Stimulated activated naive CD4-positive, alpha-beta T cell treated with Interleukin-2 at 50 U/mL for 16 hours (primary cell): ENCODE data around the gene RNF41.
"Not testable (repeated sequence)": the region's sequence is repeated elsewhere in the genome, so short reads cannot be mapped to it uniquely, and the experiment has no call there.

ENCODE experiments used
- DNase-seq: peaks from one replicate; lab custom pipeline; 2025; lab: John Stamatoyannopoulos, UW

RNF41 gene

GRCh38 chr12:56221757-56222530, at the start of gene RNF41:
Gene RNF41 (minus strand): TSS chr12:56221922. CDS start chr12:56214047, 7,875 bp downstream.
- peak; percentile 91 for DNase-seq

DNA sequence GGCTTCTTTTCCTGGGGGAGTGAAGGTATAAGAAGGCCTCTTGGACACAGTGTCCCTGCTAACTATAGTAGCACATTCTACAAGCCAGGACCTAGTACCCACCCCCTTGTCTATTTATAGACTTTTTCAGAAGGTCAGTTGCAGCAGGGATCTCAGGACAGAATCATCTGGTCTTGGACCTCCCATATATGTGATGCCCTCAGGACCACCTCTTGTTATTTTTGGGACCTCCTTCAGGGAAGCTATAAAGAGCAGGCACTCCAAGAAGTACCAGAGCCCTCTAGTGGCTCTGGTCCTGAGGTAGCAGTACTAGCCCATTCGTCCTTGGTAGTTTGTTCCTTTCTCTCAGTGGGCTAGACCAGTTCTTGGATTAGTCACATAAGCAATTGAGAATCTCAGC, 49.3 kb upstream of the RNF41 start:
- DNase-seq, result no peak

DNA sequence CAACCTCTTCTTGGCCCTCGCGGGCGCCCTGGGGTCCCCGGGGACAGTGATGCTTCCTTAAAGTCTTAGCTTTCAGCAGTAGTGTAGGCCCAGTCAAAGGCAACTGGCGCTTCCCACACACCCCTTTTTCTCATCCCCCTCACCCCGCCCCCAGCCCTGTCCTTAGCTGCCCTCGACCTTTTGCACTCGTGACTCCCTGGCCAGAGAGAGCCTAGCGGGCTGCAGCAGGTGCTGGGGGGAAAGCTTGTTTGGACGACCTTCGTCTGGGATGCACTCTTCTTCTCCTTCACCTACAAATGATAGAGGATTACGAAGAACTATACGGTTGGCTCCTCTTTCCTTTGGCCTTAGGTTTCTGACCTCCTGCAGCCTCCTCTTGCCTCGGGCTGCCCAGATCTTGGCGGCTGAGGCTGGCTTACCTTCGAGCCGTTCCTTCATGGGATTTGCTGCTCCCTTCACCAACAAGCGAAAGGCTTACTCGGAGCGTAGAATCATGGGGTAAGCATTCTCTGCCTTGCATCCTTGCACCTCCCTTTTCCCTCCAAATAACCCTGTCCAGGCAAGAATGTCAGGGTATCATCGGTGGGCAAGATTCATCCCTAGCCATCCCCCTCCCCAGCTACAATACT, 45.8 kb upstream of the RNF41 start:
- DNase-seq, result no peak

DNA sequence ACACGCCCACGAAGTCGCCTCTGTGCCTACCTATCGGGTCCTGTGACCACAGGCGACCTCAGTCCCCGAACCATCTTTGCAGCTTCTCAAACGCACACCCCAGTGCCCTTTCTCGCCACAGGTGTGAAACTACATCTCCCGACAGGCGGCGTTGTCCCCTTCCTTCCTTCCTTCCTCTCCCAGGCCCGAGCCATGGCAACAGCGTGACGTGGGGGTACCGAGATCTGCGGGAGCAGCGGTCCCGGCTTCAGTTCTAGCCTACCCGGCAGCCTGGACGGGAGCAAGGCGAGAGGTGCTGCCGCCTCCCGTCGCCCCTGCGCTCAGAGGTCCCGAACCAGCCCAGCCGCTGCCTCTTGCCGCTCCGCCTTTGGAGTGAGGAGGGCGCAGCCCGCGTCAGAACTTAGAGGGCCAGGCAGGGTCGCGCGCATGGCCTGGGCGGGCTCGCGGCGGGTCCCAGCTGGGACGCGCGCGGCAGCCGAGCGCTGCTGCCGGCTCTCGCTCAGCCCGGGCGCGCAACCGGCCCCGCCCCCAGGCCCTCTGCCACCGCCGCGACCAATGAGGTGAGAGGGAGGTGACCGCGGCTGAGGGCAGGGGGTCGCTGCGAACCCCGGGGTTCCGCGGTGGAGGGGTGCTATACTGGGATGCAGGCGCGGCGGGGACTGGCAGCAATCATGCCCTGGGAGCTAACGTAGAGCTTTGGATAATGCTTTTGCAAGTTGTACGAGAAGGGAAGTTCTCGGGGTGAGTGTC, 45.1 kb upstream of the RNF41 start, which contains the start of gene COQ10A:
TSS of gene COQ10A (plus strand) at position 250 of the 750 bp plus-strand sequence. CDS start at position 427, 177 bp downstream.
- DNase-seq, result peak; percentile 89

GRCh38 chr12:56266068-56266692, 44.5 kb upstream of the RNF41 start:
- DNase-seq, result not testable (repeated sequence)

- DNase-seq, result not testable (repeated sequence)
Measured at GRCh38 chr12:56262955-56263354, 41.2 kb upstream of the RNF41 start.

GRCh38 chr12:56261503-56262232, 39.9 kb upstream of the RNF41 start:
- DNase-seq, result no peak

GRCh38 chr12:56260921-56261320, 39.2 kb upstream of the RNF41 start:
- DNase-seq, result no peak

GRCh38 chr12:56260380-56260779, 38.7 kb upstream of the RNF41 start:
- DNase-seq, result no peak

- DNase-seq, result no peak
Measured at GRCh38 chr12:56258820-56259183, 37.1 kb upstream of the RNF41 start.

DNA sequence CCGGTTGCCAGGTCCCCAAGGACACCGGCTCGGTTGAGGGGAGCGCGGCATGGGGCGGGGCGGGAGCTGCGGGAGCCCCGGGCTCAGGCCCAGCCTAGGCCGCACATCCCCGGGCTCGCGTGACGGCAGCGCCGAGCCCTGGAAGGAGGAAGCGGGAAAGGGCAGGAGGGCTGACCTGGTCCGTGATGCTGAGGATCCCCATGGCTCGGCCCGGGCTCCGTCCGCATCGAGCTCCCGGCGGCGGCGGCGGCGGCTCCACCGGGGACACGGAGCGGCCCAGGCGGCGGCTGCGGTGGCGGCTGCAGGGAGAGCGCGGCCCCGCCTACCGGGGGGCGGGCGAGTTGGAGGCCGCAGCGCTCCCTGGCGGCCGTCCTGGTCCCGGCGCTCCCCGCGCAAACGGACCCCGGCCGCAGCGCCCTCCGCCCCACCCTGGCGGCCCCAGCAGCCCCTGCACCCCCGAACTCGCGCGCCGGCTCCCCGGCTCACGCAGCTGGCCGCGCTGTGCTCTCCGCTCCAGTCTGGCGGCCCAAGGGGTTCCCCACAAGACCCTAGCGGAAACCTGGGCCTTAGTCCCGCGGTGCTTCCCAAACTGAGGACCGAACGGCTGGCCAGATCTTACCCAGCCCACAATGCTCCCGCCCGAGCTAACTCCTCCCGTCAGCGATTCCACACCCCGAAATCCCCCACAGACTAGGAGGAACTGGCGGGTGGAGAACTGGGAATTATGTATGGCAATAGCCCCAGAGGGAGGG, 36.5 kb upstream of the RNF41 start, which contains the start of gene ANKRD52:
TSS of gene ANKRD52 (minus strand) at position 317 of the 752 bp plus-strand sequence. CDS start at position 202, 115 bp downstream.
- DNase-seq, result peak; percentile 74

- no peak for DNase-seq
Measured at GRCh38 chr12:56257491-56258067, 35.9 kb upstream of the RNF41 start.

GRCh38 chr12:56257071-56257470, 35.3 kb upstream of the RNF41 start:
- no peak for DNase-seq

DNA sequence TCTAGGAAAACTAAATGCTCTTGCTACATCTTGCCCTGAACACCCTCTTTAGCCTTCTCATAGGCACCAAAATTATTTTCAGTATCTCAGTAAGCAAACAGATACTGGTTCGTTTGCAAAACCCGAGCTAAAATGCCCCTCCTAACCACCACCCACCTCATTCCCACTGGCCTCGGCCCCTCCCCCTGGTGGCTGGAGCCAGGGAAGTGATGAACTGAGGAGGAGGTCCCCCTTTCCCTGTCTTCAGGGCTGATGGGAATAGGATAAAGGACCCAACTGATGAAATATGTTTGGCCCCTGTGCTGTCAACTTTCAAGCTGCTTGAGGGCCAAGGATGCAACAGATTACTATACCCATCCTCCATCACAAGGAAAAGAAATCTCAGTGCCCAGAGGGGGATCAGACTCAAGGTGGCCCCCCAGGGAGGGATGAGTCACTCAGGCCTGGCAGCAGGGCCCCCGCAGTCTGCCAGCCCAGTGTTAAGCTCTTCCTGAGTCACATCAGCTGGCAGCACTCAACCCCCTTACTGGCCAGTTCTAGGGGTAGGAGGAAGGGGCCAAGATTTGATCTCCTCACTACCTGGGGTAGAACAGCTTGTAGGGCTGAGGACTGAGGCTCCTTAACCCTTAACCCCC, 34.7 kb upstream of the RNF41 start:
- no peak for DNase-seq

GRCh38 chr12:56255671-56256070, 33.9 kb upstream of the RNF41 start:
- DNase-seq, result no peak

GRCh38 chr12:56253091-56253490, 31.4 kb upstream of the RNF41 start:
- no peak for DNase-seq

- DNase-seq, result no peak
Measured at GRCh38 chr12:56252649-56253048, 30.9 kb upstream of the RNF41 start.

DNA sequence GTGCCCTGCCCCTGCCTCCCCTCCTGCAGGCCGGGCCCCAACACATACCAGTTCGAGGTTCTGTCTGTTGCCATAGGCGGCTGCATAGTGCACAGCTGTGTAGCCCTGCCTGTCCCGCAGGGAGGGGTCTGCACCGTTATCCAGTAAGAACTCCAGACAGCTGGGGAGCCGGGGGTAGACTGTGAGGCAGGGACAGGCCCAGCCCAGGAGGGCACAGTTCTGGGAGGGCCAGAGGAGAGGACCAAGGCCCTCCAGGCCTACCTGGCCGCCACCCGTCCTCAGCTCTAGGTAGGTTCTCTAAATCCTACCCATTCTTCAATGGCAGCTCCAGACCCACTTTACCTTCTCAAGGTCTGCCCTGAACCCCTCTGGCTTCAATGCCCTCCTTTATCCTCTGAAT, 27.0 kb upstream of the RNF41 start:
- DNase-seq, result no peak

GRCh38 chr12:56247923-56248322, 26.2 kb upstream of the RNF41 start:
- DNase-seq, result no peak

GRCh38 chr12:56244494-56244893, 22.8 kb upstream of the RNF41 start:
- DNase-seq, result no peak
